ENCODE results near the gene HIC2.
"Not testable (repeated sequence)": the region's sequence is repeated elsewhere in the genome, so short reads cannot be mapped to it uniquely, and the experiment has no call there.

The HIC2 gene, protein sequence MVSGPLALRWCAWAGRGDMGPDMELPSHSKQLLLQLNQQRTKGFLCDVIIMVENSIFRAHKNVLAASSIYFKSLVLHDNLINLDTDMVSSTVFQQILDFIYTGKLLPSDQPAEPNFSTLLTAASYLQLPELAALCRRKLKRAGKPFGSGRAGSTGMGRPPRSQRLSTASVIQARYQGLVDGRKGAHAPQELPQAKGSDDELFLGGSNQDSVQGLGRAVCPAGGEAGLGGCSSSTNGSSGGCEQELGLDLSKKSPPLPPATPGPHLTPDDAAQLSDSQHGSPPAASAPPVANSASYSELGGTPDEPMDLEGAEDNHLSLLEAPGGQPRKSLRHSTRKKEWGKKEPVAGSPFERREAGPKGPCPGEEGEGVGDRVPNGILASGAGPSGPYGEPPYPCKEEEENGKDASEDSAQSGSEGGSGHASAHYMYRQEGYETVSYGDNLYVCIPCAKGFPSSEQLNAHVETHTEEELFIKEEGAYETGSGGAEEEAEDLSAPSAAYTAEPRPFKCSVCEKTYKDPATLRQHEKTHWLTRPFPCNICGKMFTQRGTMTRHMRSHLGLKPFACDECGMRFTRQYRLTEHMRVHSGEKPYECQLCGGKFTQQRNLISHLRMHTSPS
- 20.3 to 33.5 (median 24.6) reads per million in 3 donors for total RNA-seq

DNA sequence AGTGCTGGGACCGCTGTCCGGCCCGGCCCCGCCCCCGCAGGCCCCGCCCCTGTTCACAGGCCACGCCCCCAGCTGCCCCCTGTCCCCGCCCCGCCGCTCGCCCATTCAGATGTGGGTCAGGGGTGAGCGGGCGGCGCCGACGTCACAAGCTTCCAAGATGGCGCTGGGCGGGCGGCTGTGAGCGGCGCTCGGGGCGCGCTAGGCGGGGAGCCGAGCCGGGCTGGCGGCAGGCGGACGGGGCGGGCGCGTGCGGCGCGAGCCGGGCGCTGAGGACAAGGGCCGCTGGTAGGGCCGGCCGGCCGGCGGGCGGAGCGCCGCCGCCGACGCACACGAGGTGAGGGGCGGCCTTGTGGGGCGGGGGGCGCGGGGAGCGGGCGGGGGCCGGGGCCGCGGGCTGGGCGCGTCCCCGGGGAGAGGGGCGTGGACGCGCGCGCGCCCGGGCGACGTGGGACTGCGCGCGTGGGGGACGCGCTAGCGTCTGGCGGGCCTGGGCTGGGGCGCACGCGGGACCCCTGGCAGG is at the start of gene HIC2:
Gene HIC2, plus strand, starts transcription at position 145 of the 520 bp plus-strand sequence. CDS start 25,461 bp downstream, outside the sequence.
- peak in 1 of 3 donors; percentile 12 for DNase-seq

DNA sequence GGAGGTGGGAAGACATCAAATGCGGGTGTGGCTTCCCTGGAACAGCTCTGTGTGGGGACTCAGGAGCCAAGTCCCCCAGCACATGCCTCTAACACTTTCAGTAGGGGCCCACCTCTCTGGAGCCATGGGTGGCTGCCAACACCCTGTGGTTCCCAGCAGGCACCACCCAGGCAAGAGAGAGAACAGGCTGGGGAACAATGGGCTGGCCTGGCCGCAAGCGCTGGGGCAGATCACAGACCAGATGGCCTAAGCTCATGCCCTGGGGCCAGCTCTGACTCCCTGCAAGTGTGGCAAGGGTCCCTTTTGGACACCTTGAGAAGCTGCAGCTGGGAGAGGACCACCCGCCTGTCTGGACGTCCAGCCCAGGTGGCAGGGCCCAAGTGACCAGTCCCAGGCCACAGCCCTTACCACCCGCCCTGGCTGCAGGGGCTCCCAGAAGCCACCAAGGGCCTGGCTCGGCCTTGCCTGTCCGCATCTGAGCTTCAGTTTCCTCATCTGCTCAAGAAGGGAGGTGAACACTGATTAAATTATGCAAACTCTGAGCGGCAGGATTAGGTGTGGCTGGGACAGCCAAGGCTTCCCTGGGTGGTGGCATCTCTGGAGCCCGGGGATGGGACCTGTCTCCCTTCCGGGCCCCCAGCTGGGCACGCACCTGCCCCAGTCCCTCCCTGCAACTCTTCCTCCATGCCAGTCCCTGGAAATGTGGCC is 48.4 kb upstream of the HIC2 start:
- H3K27me3 ChIP-seq (replicated peaks; ENCODE audit: control insufficient read depth, insufficient read depth, low read length, poor library complexity, severe bottlenecking); H3K4me3 ChIP-seq (ENCODE audit: insufficient read depth, low read depth, low read length, poor library complexity, severe bottlenecking); DNase-seq; H3K4me1 ChIP-seq (ENCODE audit: control insufficient read depth, insufficient read depth, low read length, poor library complexity, severe bottlenecking); H3K9me3 ChIP-seq (ENCODE audit: control insufficient read depth, low read length); H3K36me3 ChIP-seq (ENCODE audit: control insufficient read depth, insufficient read depth, low read length); H3K27ac ChIP-seq (ENCODE audit: insufficient read depth, low read length, poor library complexity, severe bottlenecking): not testable (repeated sequence)

More for the DNA sequence above, at the start of gene HIC2:
- not testable (repeated sequence) for H3K9me3 ChIP-seq (ENCODE audit: control insufficient read depth, low read length); H3K27me3 ChIP-seq (replicated peaks; ENCODE audit: control insufficient read depth, insufficient read depth, low read length, poor library complexity, severe bottlenecking); H3K4me1 ChIP-seq (ENCODE audit: control insufficient read depth, insufficient read depth, low read length, poor library complexity, severe bottlenecking); H3K36me3 ChIP-seq (ENCODE audit: control insufficient read depth, insufficient read depth, low read length); H3K4me3 ChIP-seq (ENCODE audit: insufficient read depth, low read depth, low read length, poor library complexity, severe bottlenecking); H3K27ac ChIP-seq (ENCODE audit: insufficient read depth, low read length, poor library complexity, severe bottlenecking)

DNA sequence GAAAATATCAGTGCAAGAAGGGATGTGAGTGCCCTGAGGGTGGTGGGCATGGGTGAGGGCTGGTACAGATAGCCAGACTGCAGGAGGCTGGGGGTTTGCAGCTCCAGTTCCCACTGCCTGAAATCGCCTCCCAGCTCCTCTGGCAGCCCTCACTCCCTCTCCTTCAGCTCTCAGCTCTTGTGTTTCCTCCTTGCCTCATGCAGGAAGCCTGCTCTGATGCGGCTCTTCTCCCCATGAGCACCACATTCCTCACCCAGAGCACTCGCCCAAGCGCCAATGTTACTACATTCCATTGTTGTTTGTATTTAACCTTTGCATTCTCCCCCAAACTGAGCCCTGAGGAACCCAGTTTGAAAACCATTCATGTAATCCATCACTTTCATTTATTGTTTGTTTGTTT is 41.3 kb upstream of the HIC2 start:
- not testable (repeated sequence) for H3K4me3 ChIP-seq (ENCODE audit: insufficient read depth, low read depth, low read length, poor library complexity, severe bottlenecking); H3K4me1 ChIP-seq (ENCODE audit: control insufficient read depth, insufficient read depth, low read length, poor library complexity, severe bottlenecking); H3K27ac ChIP-seq (ENCODE audit: insufficient read depth, low read length, poor library complexity, severe bottlenecking); H3K36me3 ChIP-seq (ENCODE audit: control insufficient read depth, insufficient read depth, low read length); DNase-seq; H3K9me3 ChIP-seq (ENCODE audit: control insufficient read depth, low read length); H3K27me3 ChIP-seq (replicated peaks; ENCODE audit: control insufficient read depth, insufficient read depth, low read length, poor library complexity, severe bottlenecking)

DNA sequence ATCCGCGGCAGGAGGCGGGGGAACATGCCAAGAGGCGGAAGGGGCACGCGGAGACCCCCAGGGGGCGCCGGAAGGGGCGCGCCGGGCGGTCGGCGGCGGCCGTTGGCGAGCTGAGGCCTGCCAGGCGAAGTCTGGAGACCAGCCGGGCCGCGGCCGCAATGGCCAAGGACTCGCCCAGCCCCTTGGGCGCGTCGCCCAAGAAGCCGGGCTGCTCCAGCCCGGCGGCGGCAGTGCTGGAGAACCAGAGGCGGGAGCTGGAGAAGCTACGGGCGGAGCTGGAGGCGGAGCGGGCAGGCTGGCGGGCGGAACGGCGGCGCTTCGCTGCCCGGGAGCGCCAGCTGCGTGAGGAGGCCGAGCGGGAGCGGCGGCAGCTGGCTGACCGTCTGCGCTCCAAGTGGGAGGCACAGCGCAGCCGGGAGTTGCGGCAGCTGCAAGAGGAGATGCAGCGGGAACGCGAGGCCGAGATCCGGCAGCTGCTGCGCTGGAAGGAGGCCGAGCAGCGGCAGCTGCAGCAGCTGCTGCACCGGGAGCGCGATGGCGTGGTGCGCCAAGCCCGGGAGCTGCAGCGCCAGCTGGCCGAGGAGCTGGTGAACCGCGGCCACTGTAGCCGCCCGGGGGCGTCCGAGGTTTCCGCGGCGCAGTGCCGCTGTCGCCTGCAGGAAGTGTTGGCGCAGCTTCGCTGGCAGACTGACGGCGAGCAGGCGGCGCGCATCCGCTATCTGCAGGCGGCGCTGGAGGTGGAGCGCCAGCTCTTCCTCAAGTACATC is 33.3 kb upstream of the HIC2 start, which contains the start of gene RIMBP3B:
Gene RIMBP3B, plus strand, starts transcription at position 51 of the 767 bp plus-strand sequence. Its CDS starts 108 bp downstream, at position 159.
- H3K9me3 ChIP-seq (ENCODE audit: control insufficient read depth, low read length); H3K27ac ChIP-seq (ENCODE audit: insufficient read depth, low read length, poor library complexity, severe bottlenecking); H3K36me3 ChIP-seq (ENCODE audit: control insufficient read depth, insufficient read depth, low read length); H3K4me3 ChIP-seq (ENCODE audit: insufficient read depth, low read depth, low read length, poor library complexity, severe bottlenecking); H3K4me1 ChIP-seq (ENCODE audit: control insufficient read depth, insufficient read depth, low read length, poor library complexity, severe bottlenecking); DNase-seq; H3K27me3 ChIP-seq (replicated peaks; ENCODE audit: control insufficient read depth, insufficient read depth, low read length, poor library complexity, severe bottlenecking): not testable (repeated sequence)

DNA sequence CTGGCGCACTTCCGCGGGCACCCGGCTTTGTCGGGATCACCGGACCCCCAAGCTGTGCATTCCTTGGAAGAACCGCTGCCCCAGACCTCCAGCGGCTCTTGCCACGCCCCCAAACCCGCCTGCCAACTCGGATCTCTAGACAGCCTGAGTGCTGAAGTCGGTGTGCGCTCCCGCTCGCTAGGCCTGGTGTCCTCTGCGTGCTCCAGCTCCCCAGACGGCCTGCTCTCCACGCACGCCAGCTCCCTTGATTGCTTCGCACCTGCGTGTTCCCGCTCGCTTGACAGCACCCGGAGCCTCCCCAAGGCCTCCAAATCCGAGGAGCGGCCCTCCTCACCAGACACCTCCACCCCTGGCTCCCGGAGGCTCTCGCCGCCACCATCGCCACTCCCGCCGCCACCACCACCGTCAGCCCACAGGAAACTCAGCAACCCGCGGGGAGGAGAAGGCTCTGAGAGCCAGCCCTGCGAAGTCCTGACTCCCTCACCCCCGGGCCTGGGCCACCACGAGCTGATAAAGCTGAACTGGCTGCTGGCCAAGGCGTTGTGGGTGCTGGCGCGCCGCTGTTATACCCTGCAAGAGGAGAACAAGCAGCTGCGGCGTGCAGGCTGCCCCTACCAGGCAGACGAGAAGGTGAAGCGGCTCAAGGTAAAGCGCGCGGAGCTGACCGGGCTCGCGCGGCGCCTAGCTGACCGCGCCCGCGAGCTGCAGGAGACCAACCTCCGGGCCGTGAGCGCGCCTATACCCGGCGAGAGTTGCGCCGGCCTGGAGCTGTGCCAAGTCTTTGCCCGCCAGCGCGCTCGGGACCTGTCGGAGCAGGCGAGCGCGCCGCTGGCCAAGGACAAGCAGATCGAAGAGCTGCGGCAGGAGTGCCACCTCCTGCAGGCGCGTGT is 32.5 kb upstream of the HIC2 start:
- not testable (repeated sequence) for H3K36me3 ChIP-seq (ENCODE audit: control insufficient read depth, insufficient read depth, low read length); H3K9me3 ChIP-seq (ENCODE audit: control insufficient read depth, low read length); DNase-seq; H3K4me1 ChIP-seq (ENCODE audit: control insufficient read depth, insufficient read depth, low read length, poor library complexity, severe bottlenecking); H3K27ac ChIP-seq (ENCODE audit: insufficient read depth, low read length, poor library complexity, severe bottlenecking); H3K4me3 ChIP-seq (ENCODE audit: insufficient read depth, low read depth, low read length, poor library complexity, severe bottlenecking); H3K27me3 ChIP-seq (replicated peaks; ENCODE audit: control insufficient read depth, insufficient read depth, low read length, poor library complexity, severe bottlenecking)

DNA sequence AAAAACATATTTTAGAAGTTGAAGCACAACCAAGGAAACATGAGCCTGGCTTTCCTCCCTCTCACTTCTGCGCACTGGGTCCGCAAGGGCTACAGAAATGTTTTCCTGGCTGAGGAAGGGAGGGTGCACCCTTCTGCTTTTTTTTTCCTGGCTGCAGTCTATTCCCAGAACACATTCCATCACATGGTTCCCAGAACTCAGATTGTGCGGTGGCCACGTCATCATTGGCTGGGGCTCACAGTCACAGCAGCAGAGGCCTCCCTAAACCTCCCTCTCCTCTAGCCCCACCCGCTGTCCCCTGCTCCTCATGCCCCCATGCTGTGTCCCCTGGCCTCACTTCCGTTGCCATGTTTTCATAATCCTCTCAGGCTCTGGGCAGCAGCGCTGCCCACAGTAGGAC is 27.7 kb upstream of the HIC2 start:
- not testable (repeated sequence) for H3K4me3 ChIP-seq (ENCODE audit: insufficient read depth, low read depth, low read length, poor library complexity, severe bottlenecking); H3K27ac ChIP-seq (ENCODE audit: insufficient read depth, low read length, poor library complexity, severe bottlenecking); H3K27me3 ChIP-seq (replicated peaks; ENCODE audit: control insufficient read depth, insufficient read depth, low read length, poor library complexity, severe bottlenecking); DNase-seq; H3K36me3 ChIP-seq (ENCODE audit: control insufficient read depth, insufficient read depth, low read length); H3K4me1 ChIP-seq (ENCODE audit: control insufficient read depth, insufficient read depth, low read length, poor library complexity, severe bottlenecking); H3K9me3 ChIP-seq (ENCODE audit: control insufficient read depth, low read length)

DNA sequence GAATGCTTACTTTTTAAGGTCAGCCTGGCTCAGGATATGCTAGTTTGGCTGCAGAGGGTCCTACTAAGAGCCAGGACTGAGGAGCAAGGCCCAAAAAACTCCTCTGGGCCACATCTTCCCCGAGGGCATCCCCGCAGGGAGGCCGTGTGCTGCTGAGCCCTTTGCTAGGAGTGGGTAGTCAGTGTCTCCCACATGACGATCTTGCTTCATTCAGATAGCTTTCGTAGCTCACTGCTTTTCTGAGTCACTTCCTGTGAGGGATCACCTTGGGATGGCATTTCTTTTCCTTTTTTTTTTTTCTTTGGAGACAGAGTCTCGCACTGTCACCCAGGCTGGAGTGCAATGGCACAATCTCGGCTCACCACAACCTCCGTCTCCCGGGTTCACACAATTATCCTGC is 27.2 kb upstream of the HIC2 start:
- H3K36me3 ChIP-seq (ENCODE audit: control insufficient read depth, insufficient read depth, low read length); H3K27me3 ChIP-seq (replicated peaks; ENCODE audit: control insufficient read depth, insufficient read depth, low read length, poor library complexity, severe bottlenecking); H3K4me1 ChIP-seq (ENCODE audit: control insufficient read depth, insufficient read depth, low read length, poor library complexity, severe bottlenecking); H3K9me3 ChIP-seq (ENCODE audit: control insufficient read depth, low read length); DNase-seq; H3K4me3 ChIP-seq (ENCODE audit: insufficient read depth, low read depth, low read length, poor library complexity, severe bottlenecking); H3K27ac ChIP-seq (ENCODE audit: insufficient read depth, low read length, poor library complexity, severe bottlenecking): not testable (repeated sequence)

DNA sequence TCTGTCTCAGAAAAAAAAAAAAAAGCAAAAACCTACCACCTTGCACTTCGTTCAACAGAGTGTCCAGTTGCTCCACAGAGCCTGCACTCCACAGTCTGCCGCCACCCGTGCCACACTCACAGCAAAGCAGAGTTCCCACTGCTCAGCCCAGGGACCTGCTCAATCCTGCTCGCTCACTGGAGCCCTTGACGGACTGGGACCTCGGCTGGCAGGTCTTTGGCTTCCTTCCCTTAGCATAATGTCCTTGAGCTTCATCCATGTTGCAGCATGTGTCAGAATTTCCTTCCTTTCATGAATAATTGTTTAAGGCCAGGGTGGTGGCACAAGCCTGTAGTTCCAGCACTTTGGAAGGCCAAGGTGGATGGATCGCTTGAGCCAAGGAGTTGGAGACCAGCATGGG is 22.6 kb upstream of the HIC2 start:
- H3K27me3 ChIP-seq (replicated peaks; ENCODE audit: control insufficient read depth, insufficient read depth, low read length, poor library complexity, severe bottlenecking); H3K27ac ChIP-seq (ENCODE audit: insufficient read depth, low read length, poor library complexity, severe bottlenecking); H3K9me3 ChIP-seq (ENCODE audit: control insufficient read depth, low read length); H3K36me3 ChIP-seq (ENCODE audit: control insufficient read depth, insufficient read depth, low read length); H3K4me3 ChIP-seq (ENCODE audit: insufficient read depth, low read depth, low read length, poor library complexity, severe bottlenecking); H3K4me1 ChIP-seq (ENCODE audit: control insufficient read depth, insufficient read depth, low read length, poor library complexity, severe bottlenecking); DNase-seq: not testable (repeated sequence)
